Hepatocyte (in vitro differentiated cells): ENCODE results near the gene PMFBP1.

Experiments used
- EZH2 ChIP-seq: fragments of 200-600 bp; sonication (generic); IDR thresholded peaks from 2 replicates; pipeline ENCODE4 v1.6.1; 2016; ENCODE audit warnings: antibody characterized with exemption, mild to moderate bottlenecking, borderline replicate concordance
- TF ChIP-seq, protein P1 (sequence below): fragments of 200-600 bp; sonication (generic); IDR thresholded peaks from 2 replicates; pipeline ENCODE4 v1.5.1; 2016; ENCODE audit warnings: antibody characterized with exemption, mild to moderate bottlenecking; ENCODE audit not compliant: poor library complexity

DNA sequence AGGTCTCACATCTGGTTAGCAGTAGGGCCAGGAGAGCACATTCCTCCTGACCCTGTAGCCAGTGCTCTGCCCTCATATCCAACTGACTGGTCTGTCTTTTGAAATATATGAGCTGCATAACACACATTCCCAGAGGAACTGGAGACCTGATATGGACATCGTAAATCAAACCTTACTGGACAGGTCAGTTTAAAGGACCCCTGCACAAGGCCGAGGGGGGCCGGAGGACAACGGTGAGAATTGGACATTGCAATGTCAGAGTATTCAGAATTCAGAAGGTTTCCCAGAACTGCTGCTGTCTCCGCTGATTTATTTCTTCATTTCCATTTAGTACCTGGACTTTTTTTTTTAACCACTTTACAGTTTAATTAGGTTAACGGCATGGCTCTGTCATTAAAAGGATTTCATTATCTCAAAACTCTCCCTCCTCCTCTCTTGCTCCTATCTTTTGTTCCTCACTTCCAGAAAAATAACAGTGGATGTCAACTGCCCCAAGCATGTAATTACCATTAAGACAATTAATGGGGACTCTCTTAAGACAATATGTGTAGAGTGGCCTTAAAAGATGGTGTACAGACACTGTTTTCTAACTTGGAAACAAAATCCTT is 4.9 kb downstream of the PMFBP1 start:
- TF ChIP-seq, protein P1, sequence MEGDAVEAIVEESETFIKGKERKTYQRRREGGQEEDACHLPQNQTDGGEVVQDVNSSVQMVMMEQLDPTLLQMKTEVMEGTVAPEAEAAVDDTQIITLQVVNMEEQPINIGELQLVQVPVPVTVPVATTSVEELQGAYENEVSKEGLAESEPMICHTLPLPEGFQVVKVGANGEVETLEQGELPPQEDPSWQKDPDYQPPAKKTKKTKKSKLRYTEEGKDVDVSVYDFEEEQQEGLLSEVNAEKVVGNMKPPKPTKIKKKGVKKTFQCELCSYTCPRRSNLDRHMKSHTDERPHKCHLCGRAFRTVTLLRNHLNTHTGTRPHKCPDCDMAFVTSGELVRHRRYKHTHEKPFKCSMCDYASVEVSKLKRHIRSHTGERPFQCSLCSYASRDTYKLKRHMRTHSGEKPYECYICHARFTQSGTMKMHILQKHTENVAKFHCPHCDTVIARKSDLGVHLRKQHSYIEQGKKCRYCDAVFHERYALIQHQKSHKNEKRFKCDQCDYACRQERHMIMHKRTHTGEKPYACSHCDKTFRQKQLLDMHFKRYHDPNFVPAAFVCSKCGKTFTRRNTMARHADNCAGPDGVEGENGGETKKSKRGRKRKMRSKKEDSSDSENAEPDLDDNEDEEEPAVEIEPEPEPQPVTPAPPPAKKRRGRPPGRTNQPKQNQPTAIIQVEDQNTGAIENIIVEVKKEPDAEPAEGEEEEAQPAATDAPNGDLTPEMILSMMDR = no peak
- no peak for TF ChIP-seq EZH2
